ENCODE data around the gene WDR72. TPM values are rescaled to one million over a fixed set of nuclear protein-coding genes. Genes with fewer than 3 reads are reported as not detected.

Gene WDR72
- total and polyA plus RNA-seq, 2 donors (not counting 1 experiment from before 2014, with no cell fraction given), result not detected

DNA sequence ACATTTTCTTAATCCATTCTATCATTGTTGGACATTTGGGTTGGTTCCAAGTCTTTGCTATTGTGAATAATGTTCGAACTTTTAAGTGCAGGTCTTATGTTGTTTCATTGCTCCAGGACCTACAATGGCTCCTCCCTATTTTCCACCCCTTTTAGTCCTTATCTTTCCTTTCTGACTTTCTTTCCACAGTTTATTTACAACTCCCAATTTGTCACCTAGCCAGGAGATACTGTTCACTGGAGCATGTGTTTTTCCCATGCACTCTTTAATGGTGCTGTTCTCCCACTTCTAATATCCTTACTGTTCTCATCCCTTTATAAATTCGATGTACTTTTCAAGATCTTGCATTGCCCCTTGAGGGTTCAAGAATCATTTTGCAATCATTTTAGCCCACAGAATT lies 290.0 kb downstream of the WDR72 start:
- Histone ChIP-seq H3K36me3 (replicated peaks in 1 of 2; ENCODE audit: control extremely low read depth in 1 of 2, control insufficient read depth in 1 of 2, extremely low read depth in 1 of 2, insufficient read depth in 2 of 2, low read length in 1 of 2) (no peaks in the 10 kb centered on the region), H3K9me3 (ENCODE audit: control extremely low read depth in 1 of 3, control insufficient read depth in 2 of 3, insufficient read depth in 1 of 3, low read length in 2 of 3) (peaks cover 0 to 1% (median 0%) of the 10 kb centered on the region in 3 donors), H4K20me1 (ENCODE audit: control insufficient read depth, insufficient read depth, low read length, poor library complexity, severe bottlenecking) (no peaks in the 10 kb centered on the region), H3K4me2 (replicated peaks; ENCODE audit: low read depth, low read length, poor library complexity, severe bottlenecking) (no peak overlapping the region), H3K79me2 (ENCODE audit: control insufficient read depth, insufficient read depth, low read length) (no peaks in the 10 kb centered on the region), H2AFZ (ENCODE audit: insufficient read depth, low read depth, low read length, poor library complexity, severe bottlenecking) (no peak overlapping the region), H3K9ac (ENCODE audit: low read length) (no peak overlapping the region), H3K4me1 (ENCODE audit: control insufficient read depth in 2 of 2, insufficient read depth in 2 of 2, low read length in 2 of 2) (no peaks in the 10 kb centered on the region), H3K27ac (ENCODE audit: low read length in 2 of 2) (no peak overlapping the region), H3K4me3 (ENCODE audit: control extremely low read depth in 1 of 5, extremely low read depth in 1 of 5, insufficient read depth in 1 of 5, low read depth in 2 of 5, low read length in 4 of 5) (no peak overlapping the region), H3K27me3 (replicated peaks in 1 of 4; ENCODE audit: control extremely low read depth in 1 of 4, control insufficient read depth in 3 of 4, insufficient read depth in 4 of 4, low read length in 3 of 4) (no peaks in the 10 kb centered on the region)
- CTCF ChIA-PET, result no interaction called here
- Mint-ChIP-seq H3K9me3 (ENCODE audit: insufficient read depth) (no peaks in the 10 kb centered on the region), H3K27ac (no peak overlapping the region), H3K4me3 (no peak overlapping the region), H3K27me3 (no peaks in the 10 kb centered on the region), H3K4me1 (no peaks in the 10 kb centered on the region)
- DNase-seq, result no peak
- no peak for TF ChIP-seq EZH2 (IDR thresholded peaks at IDR 0.05; ENCODE audit: borderline replicate concordance, insufficient read depth, low read depth, low read length, poor library complexity, severe bottlenecking)
- TF ChIP-seq, protein P1, sequence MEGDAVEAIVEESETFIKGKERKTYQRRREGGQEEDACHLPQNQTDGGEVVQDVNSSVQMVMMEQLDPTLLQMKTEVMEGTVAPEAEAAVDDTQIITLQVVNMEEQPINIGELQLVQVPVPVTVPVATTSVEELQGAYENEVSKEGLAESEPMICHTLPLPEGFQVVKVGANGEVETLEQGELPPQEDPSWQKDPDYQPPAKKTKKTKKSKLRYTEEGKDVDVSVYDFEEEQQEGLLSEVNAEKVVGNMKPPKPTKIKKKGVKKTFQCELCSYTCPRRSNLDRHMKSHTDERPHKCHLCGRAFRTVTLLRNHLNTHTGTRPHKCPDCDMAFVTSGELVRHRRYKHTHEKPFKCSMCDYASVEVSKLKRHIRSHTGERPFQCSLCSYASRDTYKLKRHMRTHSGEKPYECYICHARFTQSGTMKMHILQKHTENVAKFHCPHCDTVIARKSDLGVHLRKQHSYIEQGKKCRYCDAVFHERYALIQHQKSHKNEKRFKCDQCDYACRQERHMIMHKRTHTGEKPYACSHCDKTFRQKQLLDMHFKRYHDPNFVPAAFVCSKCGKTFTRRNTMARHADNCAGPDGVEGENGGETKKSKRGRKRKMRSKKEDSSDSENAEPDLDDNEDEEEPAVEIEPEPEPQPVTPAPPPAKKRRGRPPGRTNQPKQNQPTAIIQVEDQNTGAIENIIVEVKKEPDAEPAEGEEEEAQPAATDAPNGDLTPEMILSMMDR (IDR thresholded peaks at IDR 0.05), result no peak
- POLR2A ChIA-PET, result no interaction called here
- intact Hi-C loops (cut with micrococcal nuclease), result no loop called here
- ATAC-seq (ENCODE audit: low read depth), result no peak
- 100% methylated on average over 1 of the region's 2 CpGs for WGBS (ENCODE audit: insufficient coverage)

Small RNAs within 50 kb of the gene (small RNA-seq; reads per million reads assigned to genes)
- gene RNU2-53P (ENCODE audit: insufficient read length, low read depth, low replicate concordance), result not detected
- gene RNU6-449P (ENCODE audit: insufficient read length, low read depth, low replicate concordance), result not detected

Other genes starting within 250 kb of the WDR72 start
- gene UNC13C, start 218.8 kb upstream of the WDR72 start, total RNA-seq, result not detected in 2 replicates
- not detected in 2 replicates for gene UNC13C, start 218.8 kb upstream of the WDR72 start, polyA plus RNA-seq

Data from B cell (primary cell).